A549 (cell line): ENCODE results near the gene CPNE4. TPM values are rescaled to one million over a fixed set of nuclear protein-coding genes. Genes with fewer than 3 reads are reported as not detected.

Source experiments
- ATAC-seq, 2 experiments: fragments of 200-7000 bp in 1 of 2; fragments of >200 bp in 1 of 2; cut with Nextera tagmentation in 1 of 2; cut with Tn5 transposase in 1 of 2; 3 replicates each; pipeline versions ENCODE4 v1.8.0 to v1.9.1; 2018 to 2020; ENCODE audit warnings: mild to moderate bottlenecking in 1 of 2, moderate library complexity in 1 of 2
- CTCF ChIA-PET: fragments of 300-600 bp; sonication (Branson Sonifier 250); formaldehyde crosslinking; extraction: SDS; loops from one replicate; lab custom pipeline; 2021; ENCODE audit warnings: antibody characterized with exemption, inconsistent platforms; lab: Yijun Ruan, JAX
- POLR2A ChIA-PET: fragments of 350-600 bp; formaldehyde crosslinking; extraction: SDS; loops from one replicate; lab custom pipeline; 2021; ENCODE audit warnings: antibody characterized with exemption, inconsistent platforms; lab: Yijun Ruan, JAX
- DNase-seq, 2 experiments: peaks; one replicate each; pipeline versions ENCODE4 v3.0.0 to v3.0.0-alpha.2; 2011 to 2016; ENCODE audit warnings: low read depth in 1 of 2, low spot score in 1 of 2
- FAIRE-seq: peaks from 2 replicates; lab custom pipeline; 2011; peaks lifted over from hg19 to GRCh38; lab: Jason Lieb, UNC
- H3K27ac ChIP-seq, 2 experiments: fragments of >200 bp; sonication (Bioruptor Twin); formaldehyde crosslinking; 3 replicates each; pipeline ENCODE4 v1.5.1; 2016 to 2017
- H3K4me1 ChIP-seq: fragments of >200 bp; sonication (Bioruptor Twin); formaldehyde crosslinking; 3 replicates; pipeline ENCODE4 v1.6.1; 2016
- H3K4me2 ChIP-seq: fragments of >200 bp; sonication (Bioruptor Twin); formaldehyde crosslinking; 3 replicates; pipeline ENCODE4 v1.6.1; 2016
- H3K4me3 ChIP-seq: fragments of >200 bp; sonication (Bioruptor Twin); formaldehyde crosslinking; 3 replicates; pipeline ENCODE4 v1.5.1; 2016
- H3K9me3 ChIP-seq: fragments of >200 bp; sonication (Bioruptor Twin); formaldehyde crosslinking; 3 replicates; pipeline ENCODE4 v1.6.1; 2016
- ATOH8 ChIP-seq: fragments of 250-450 bp; sonication (Bioruptor Pico); IDR thresholded peaks from 2 replicates; pipeline ENCODE4 v1.5.0; 2020; ENCODE audit warnings: low read depth, mild to moderate bottlenecking, moderate library complexity
- BHLHE40 ChIP-seq: IDR thresholded peaks from 2 replicates; pipeline ENCODE4 v1.6.1; 2012; ENCODE audit warnings: low read depth, low read length, inconsistent platforms
- CHD2 ChIP-seq: fragments of 150-350 bp; IDR thresholded peaks from 2 replicates; pipeline ENCODE4 v1.6.1; 2014; ENCODE audit warnings: low read length; ENCODE audit not compliant: partially characterized antibody
- CTCF ChIP-seq: fragments of >200 bp; sonication (Bioruptor Twin); formaldehyde crosslinking; IDR thresholded peaks from 3 replicates; pipeline ENCODE4 v1.5.1; 2016
- E2F6 ChIP-seq: IDR thresholded peaks from 2 replicates; pipeline ENCODE4 v1.6.1; 2012; ENCODE audit warnings: low read depth, borderline replicate concordance
- EHMT2 ChIP-seq: fragments of 200-600 bp; sonication (generic); IDR thresholded peaks from 2 replicates; pipeline ENCODE4 v1.6.1; 2016; ENCODE audit warnings: antibody characterized with exemption, low read depth, mild to moderate bottlenecking, moderate library complexity
- ESRRA ChIP-seq: fragments of 150-350 bp; IDR thresholded peaks from 2 replicates; pipeline ENCODE4 v1.6.1; 2014; ENCODE audit warnings: mild to moderate bottlenecking, low read length, borderline replicate concordance
- FOSB ChIP-seq: fragments of 250-450 bp; sonication (Bioruptor Pico); IDR thresholded peaks from 2 replicates; pipeline ENCODE4 v1.5.0; 2020; ENCODE audit warnings: mild to moderate bottlenecking, moderate library complexity
- HES2 ChIP-seq: fragments of >200 bp; sonication (Bioruptor Twin); formaldehyde crosslinking; IDR thresholded peaks from 2 replicates; pipeline ENCODE4 v1.6.1; 2016
- HEYL ChIP-seq: fragments of 250-450 bp; sonication (Bioruptor Pico); IDR thresholded peaks from 2 replicates; pipeline ENCODE4 v1.8.0; 2021; ENCODE audit warnings: mild to moderate bottlenecking, moderate library complexity
- HMGXB4 ChIP-seq: fragments of 250-450 bp; sonication (Bioruptor Pico); IDR thresholded peaks from 2 replicates; pipeline ENCODE4 v1.5.0; 2021; ENCODE audit warnings: mild to moderate bottlenecking, moderate library complexity, borderline replicate concordance
- HOXB13 ChIP-seq: fragments of 250-450 bp; sonication (Bioruptor Pico); IDR thresholded peaks from 2 replicates; pipeline ENCODE4 v1.5.0; 2020; ENCODE audit warnings: low read depth, mild to moderate bottlenecking, moderate library complexity
- JUNB ChIP-seq: fragments of >200 bp; sonication (Bioruptor Twin); formaldehyde crosslinking; IDR thresholded peaks from 2 replicates; pipeline ENCODE4 v1.6.1; 2016
- KDM1A ChIP-seq: fragments of 200-600 bp; sonication (generic); IDR thresholded peaks from 2 replicates; pipeline ENCODE4 v1.6.1; 2016; ENCODE audit warnings: low read depth, mild to moderate bottlenecking
- MAZ ChIP-seq: fragments of 150-350 bp; IDR thresholded peaks from 2 replicates; pipeline ENCODE4 v1.6.1; 2014; ENCODE audit warnings: antibody characterized with exemption, low read depth, low read length, borderline replicate concordance
- NFE2L2 ChIP-seq: fragments of 150-350 bp; conservative IDR thresholded peaks from 2 replicates; pipeline ENCODE4 v1.6.1; 2014; ENCODE audit warnings: low read length
- PBX3 ChIP-seq: IDR thresholded peaks from 2 replicates; pipeline ENCODE4 v1.6.1; 2012
- POLR2AphosphoS2 ChIP-seq: conservative IDR thresholded peaks from 2 replicates; pipeline ENCODE4 v1.6.1; 2012; ENCODE audit warnings: low read length, improper control_type of control experiment, inconsistent platforms
- RAD21 ChIP-seq, 2 experiments: fragments of >200 bp in 1 of 2; sonication (Bioruptor Twin) in 1 of 2; formaldehyde crosslinking in 1 of 2; IDR thresholded peaks in 1 of 2; conservative IDR thresholded peaks in 1 of 2; 2 replicates in 1 of 2; 3 replicates in 1 of 2; pipeline ENCODE4 v1.6.1; 2012 to 2018; ENCODE audit warnings: inconsistent platforms in 1 of 2
- RFX5 ChIP-seq: fragments of 450-650 bp; IDR thresholded peaks from 2 replicates; pipeline ENCODE4 v1.7.1; 2014; ENCODE audit warnings: antibody characterized with exemption, mild to moderate bottlenecking, moderate library complexity
- ZNF302 ChIP-seq: fragments of 250-450 bp; sonication (Bioruptor Pico); IDR thresholded peaks from 2 replicates; pipeline ENCODE4 v1.9.0; 2021; ENCODE audit warnings: inconsistent platforms, mild to moderate bottlenecking, moderate library complexity
- ZSCAN20 ChIP-seq: fragments of 250-450 bp; sonication (Bioruptor Pico); IDR thresholded peaks from 2 replicates; pipeline ENCODE4 v1.8.0; 2022; ENCODE audit warnings: mild to moderate bottlenecking, moderate library complexity
- WGBS: methylation state at CpG from one replicate; pipeline ENCODE4 v1.1.6; 2017; ENCODE audit errors: missing lambda C conversion rate; 5-methylcytosine and 5-hydroxymethylcytosine counted together
- polyA plus RNA-seq, 4 experiments: library from polyadenylated mRNA; depleted of rRNA in 3 of 4; stranded (reverse); fragments of >200 nt; fragmentation: RNase III in 1 of 4; extraction: RNeasy Plus Mini Kit Qiagen cat#74134 plus additional on column Dnase treatment in 1 of 4; gene quantifications; 2 replicates in 3 of 4; 3 replicates in 1 of 4; pipeline ENCODE4 v1.2.3, GENCODE V29; 2011 to 2017

CPNE4 gene
- polyA plus RNA-seq, 2 of the 4 experiments (the other 2 are of a cell fraction) = 3.6 to 8.7 TPM

- no peak for DNase-seq
- ChIA-PET CTCF (interaction anchor here (0.6 kb wide), 1 partner anchor 787 kb away, joined by 3 read pairs; no protein-coding TSS in a partner anchor), POLR2A (no interaction called here)
- Histone ChIP-seq H3K9me3 (no peaks in the 10 kb centered on the region), H3K27ac (no peak overlapping the region), H3K4me1 (peaks cover 18% of the 10 kb centered on the region; the same call in 2 of the 3 replicates), H3K4me2 (no peak overlapping the region; the same call in 2 of the 3 replicates), H3K4me3 (no peak overlapping the region)
- no peak for ATAC-seq
- no peak for FAIRE-seq
- WGBS = 89% methylated on average over 2 of the region's 2 CpGs
- TF ChIP-seq ZSCAN20 (CRISPR knock-in tag) (no peak), ZNF302 (no peak), CHD2 (no peak)
Measured at GRCh38 chr3:131701153-131701770, 333.6 kb downstream of the CPNE4 start.

GRCh38 chr3:131699001-131699400, 335.8 kb downstream of the CPNE4 start:
- H3K9me3 ChIP-seq = no peaks in the 10 kb centered on the region
- DNase-seq (no peak), ATAC-seq (no peak), FAIRE-seq (no peak)
- TF ChIP-seq HMGXB4 (CRISPR knock-in tag) (no peak), KDM1A (no peak), HES2 (no peak), HOXB13 (CRISPR knock-in tag) (no peak), CTCF (no peak), NFE2L2 (no peak), MAZ (no peak), HEYL (CRISPR knock-in tag) (no peak), EHMT2 (no peak), PBX3 (no peak), BHLHE40 (no peak), FOSB (CRISPR knock-in tag) (no peak), RAD21 (conservative IDR thresholded peaks at IDR 0.05 in 1 of 2, IDR thresholded peaks at IDR 0.05 in 1 of 2) (no peak), POLR2AphosphoS2 (no peak), JUNB (no peak), RFX5 (no peak), ESRRA (no peak), ATOH8 (no peak), E2F6 (no peak)
- ChIA-PET CTCF (interaction anchor here (0.6 kb wide), 1 partner anchor 8 kb away, joined by 3 read pairs; no protein-coding TSS in a partner anchor), POLR2A (no interaction called here)
- WGBS = 50% methylated on average over 1 of the region's 1 CpG
- H3K4me2 ChIP-seq = no peak overlapping the region
- no peak overlapping the region for H3K27ac ChIP-seq
- no peak overlapping the region for H3K4me3 ChIP-seq
- peaks cover 6% of the 10 kb centered on the region; the same call in 1 of the 3 replicates for H3K4me1 ChIP-seq
